HEK293 (cell line): ENCODE data around the gene ATP1A3.

Source experiments
- HOXD13 ChIP-seq: sonication (generic); formaldehyde crosslinking; IDR thresholded peaks from 2 replicates; pipeline ENCODE4 v1.8.0; 2022; ENCODE audit warnings: missing genetic modification reagents, borderline replicate concordance
- KLF1 ChIP-seq: fragments of 450-650 bp; formaldehyde crosslinking; IDR thresholded peaks from 2 replicates; pipeline ENCODE4 v1.5.1; 2016; ENCODE audit warnings: missing biosample characterization, missing genetic modification characterization
- KLF9 ChIP-seq: fragments of 450-650 bp; formaldehyde crosslinking; IDR thresholded peaks from 2 replicates; pipeline ENCODE4 v1.5.1; 2016; ENCODE audit warnings: missing biosample characterization, missing genetic modification characterization, low read depth
- SCRT1 ChIP-seq: fragments of 450-650 bp; formaldehyde crosslinking; IDR thresholded peaks from 2 replicates; pipeline ENCODE4 v1.5.1; 2016; ENCODE audit warnings: missing biosample characterization, missing genetic modification characterization, borderline replicate concordance
- ZBTB7A ChIP-seq: fragments of 450-650 bp; formaldehyde crosslinking; IDR thresholded peaks from 2 replicates; pipeline ENCODE4 v1.5.1; 2016; ENCODE audit warnings: low read depth, missing biosample characterization, missing genetic modification characterization
- ZBTB8A ChIP-seq: fragments of 450-650 bp; formaldehyde crosslinking; IDR thresholded peaks from 2 replicates; pipeline ENCODE4 v1.5.1; 2016; ENCODE audit warnings: missing biosample characterization, missing genetic modification characterization
- ZFP3 ChIP-seq: fragments of 450-650 bp; formaldehyde crosslinking; IDR thresholded peaks from 2 replicates; pipeline ENCODE4 v1.5.1; 2016; ENCODE audit warnings: low read depth, missing biosample characterization, missing genetic modification characterization
- ZFP69B ChIP-seq: fragments of 450-650 bp; formaldehyde crosslinking; IDR thresholded peaks from 2 replicates; pipeline ENCODE4 v1.5.1; 2016; ENCODE audit warnings: missing biosample characterization, missing genetic modification characterization
- ZNF274 ChIP-seq, 2 experiments: fragments of 200-500 bp in 1 of 2; fragments of 450-650 bp in 1 of 2; sonication (Bioruptor generic) in 1 of 2; formaldehyde crosslinking in 1 of 2; IDR thresholded peaks; 2 replicates each; pipeline versions ENCODE4 v1.5.1 to v1.6.1; 2014 to 2016; ENCODE audit warnings: borderline replicate concordance in 1 of 2, inconsistent platforms in 1 of 2, low read length in 1 of 2, missing biosample characterization in 1 of 2, missing genetic modification characterization in 1 of 2
- ZNF366 ChIP-seq: fragments of 450-650 bp; formaldehyde crosslinking; conservative IDR thresholded peaks from 2 replicates; pipeline ENCODE4 v1.5.1; 2016; ENCODE audit warnings: missing biosample characterization, missing genetic modification characterization
- ZNF514 ChIP-seq: fragments of 450-650 bp; formaldehyde crosslinking; IDR thresholded peaks from 2 replicates; pipeline ENCODE4 v1.5.1; 2016; ENCODE audit warnings: missing biosample characterization, missing genetic modification characterization
- ZNF529 ChIP-seq: fragments of 450-650 bp; formaldehyde crosslinking; IDR thresholded peaks from 2 replicates; pipeline ENCODE4 v1.5.1; 2017; ENCODE audit warnings: missing genetic modification characterization, missing biosample characterization; ENCODE audit not compliant: insufficient replicate concordance
- ZNF544 ChIP-seq: fragments of 450-650 bp; formaldehyde crosslinking; IDR thresholded peaks from 2 replicates; pipeline ENCODE4 v1.5.0; 2017; ENCODE audit warnings: missing biosample characterization, missing genetic modification characterization
- ZNF600 ChIP-seq: fragments of 450-650 bp; formaldehyde crosslinking; IDR thresholded peaks from 2 replicates; pipeline ENCODE4 v1.5.1; 2016; ENCODE audit warnings: missing biosample characterization, missing genetic modification characterization
- ZNF621 ChIP-seq: fragments of 450-650 bp; formaldehyde crosslinking; IDR thresholded peaks from 2 replicates; pipeline ENCODE4 v1.5.1; 2017; ENCODE audit warnings: missing biosample characterization, missing genetic modification characterization
- ZNF623 ChIP-seq: fragments of 450-650 bp; formaldehyde crosslinking; IDR thresholded peaks from 2 replicates; pipeline ENCODE4 v1.5.1; 2016; ENCODE audit warnings: missing biosample characterization, missing genetic modification characterization
- ZNF692 ChIP-seq: fragments of 450-650 bp; formaldehyde crosslinking; IDR thresholded peaks from 2 replicates; pipeline ENCODE4 v1.5.1; 2016; ENCODE audit warnings: missing biosample characterization, missing genetic modification characterization
- ZNF777 ChIP-seq: fragments of 450-650 bp; formaldehyde crosslinking; IDR thresholded peaks from 2 replicates; pipeline ENCODE4 v1.5.1; 2017; ENCODE audit warnings: missing biosample characterization, missing genetic modification characterization, borderline replicate concordance
- ZNF837 ChIP-seq: fragments of 450-650 bp; formaldehyde crosslinking; IDR thresholded peaks from 2 replicates; pipeline ENCODE4 v1.5.1; 2016; ENCODE audit warnings: missing biosample characterization, missing genetic modification characterization
- ZSCAN23 ChIP-seq: fragments of 450-650 bp; formaldehyde crosslinking; IDR thresholded peaks from 2 replicates; pipeline ENCODE4 v1.5.1; 2016; ENCODE audit warnings: missing biosample characterization, missing genetic modification characterization
- TF ChIP-seq, protein P1 (sequence below): fragments of 450-650 bp; formaldehyde crosslinking; IDR thresholded peaks from 2 replicates; pipeline ENCODE4 v1.5.1; 2016; ENCODE audit warnings: missing biosample characterization, missing genetic modification characterization
- TF ChIP-seq, protein P2 (sequence below): fragments of 450-650 bp; formaldehyde crosslinking; IDR thresholded peaks from 2 replicates; pipeline ENCODE4 v1.5.1; 2016; ENCODE audit warnings: missing biosample characterization, missing genetic modification characterization
- TF ChIP-seq, protein P3 (sequence below): fragments of 450-650 bp; formaldehyde crosslinking; IDR thresholded peaks from 2 replicates; pipeline ENCODE4 v1.5.1; 2017; ENCODE audit warnings: missing biosample characterization, missing genetic modification characterization
- TF ChIP-seq, protein P4 (sequence below): fragments of 450-650 bp; formaldehyde crosslinking; IDR thresholded peaks from 2 replicates; pipeline ENCODE4 v1.5.1; 2017; ENCODE audit warnings: missing biosample characterization, missing genetic modification characterization
- TF ChIP-seq, protein P5 (sequence below): fragments of 450-650 bp; formaldehyde crosslinking; IDR thresholded peaks from 2 replicates; pipeline ENCODE4 v1.5.1; 2016; ENCODE audit warnings: missing biosample characterization, missing genetic modification characterization

ATP1A3 gene

DNA sequence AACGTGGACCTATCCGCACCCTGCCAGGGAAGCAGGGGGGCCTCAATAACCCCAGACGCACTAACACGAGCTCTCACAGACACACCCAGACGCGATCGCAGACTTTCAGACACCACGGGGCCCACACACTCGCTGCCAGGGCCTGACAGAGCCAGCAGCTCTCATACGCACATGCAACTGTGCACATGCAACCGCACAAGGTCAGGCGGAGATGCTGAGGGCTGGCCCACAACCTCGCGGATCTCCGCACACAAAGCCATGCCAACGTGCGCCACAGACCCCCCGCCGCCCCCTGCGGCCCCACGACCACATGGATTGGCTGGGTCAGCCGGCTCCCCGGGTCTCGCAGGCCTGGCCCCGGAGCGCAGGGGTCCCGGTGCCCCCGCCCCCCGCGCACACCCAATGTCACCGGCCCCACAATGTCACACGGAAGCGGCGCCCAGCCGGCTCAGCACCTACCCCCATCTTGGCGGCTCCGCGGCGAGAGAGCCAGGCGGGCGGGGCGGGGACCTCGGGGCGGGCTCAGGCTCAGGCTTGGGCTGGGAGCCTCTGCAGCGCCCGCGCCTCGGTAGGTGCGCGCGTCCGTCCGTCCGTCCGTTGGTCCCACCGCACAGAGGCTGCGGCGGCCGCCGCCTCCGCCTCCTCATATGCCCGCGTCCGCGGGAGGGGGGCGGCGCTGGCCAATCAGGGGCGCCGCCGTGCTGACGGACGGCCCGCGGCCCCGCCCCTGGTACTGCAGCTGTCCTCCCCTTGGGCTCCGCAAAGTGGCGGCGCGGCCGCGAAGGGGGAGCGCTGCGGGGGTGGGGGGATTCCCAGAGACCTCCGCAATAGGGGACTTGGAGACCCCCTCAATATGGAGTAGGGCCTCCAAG, at the start of gene ATP1A3 (continued):
- TF ChIP-seq, protein P1, sequence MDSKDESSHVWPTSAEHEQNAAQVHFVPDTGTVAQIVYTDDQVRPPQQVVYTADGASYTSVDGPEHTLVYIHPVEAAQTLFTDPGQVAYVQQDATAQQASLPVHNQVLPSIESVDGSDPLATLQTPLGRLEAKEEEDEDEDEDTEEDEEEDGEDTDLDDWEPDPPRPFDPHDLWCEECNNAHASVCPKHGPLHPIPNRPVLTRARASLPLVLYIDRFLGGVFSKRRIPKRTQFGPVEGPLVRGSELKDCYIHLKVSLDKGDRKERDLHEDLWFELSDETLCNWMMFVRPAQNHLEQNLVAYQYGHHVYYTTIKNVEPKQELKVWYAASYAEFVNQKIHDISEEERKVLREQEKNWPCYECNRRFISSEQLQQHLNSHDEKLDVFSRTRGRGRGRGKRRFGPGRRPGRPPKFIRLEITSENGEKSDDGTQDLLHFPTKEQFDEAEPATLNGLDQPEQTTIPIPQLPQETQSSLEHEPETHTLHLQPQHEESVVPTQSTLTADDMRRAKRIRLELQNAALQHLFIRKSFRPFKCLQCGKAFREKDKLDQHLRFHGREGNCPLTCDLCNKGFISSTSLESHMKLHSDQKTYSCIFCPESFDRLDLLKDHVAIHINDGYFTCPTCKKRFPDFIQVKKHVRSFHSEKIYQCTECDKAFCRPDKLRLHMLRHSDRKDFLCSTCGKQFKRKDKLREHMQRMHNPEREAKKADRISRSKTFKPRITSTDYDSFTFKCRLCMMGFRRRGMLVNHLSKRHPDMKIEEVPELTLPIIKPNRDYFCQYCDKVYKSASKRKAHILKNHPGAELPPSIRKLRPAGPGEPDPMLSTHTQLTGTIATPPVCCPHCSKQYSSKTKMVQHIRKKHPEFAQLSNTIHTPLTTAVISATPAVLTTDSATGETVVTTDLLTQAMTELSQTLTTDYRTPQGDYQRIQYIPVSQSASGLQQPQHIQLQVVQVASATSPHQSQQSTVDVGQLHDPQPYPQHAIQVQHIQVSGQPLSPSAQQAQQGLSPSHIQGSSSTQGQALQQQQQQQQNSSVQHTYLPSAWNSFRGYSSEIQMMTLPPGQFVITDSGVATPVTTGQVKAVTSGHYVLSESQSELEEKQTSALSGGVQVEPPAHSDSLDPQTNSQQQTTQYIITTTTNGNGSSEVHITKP (tag by site-specific recombination) = 0 out of 2 replicates have a peak, but pooled peaks have one; percentile 22
- TF ChIP-seq, protein P2, sequence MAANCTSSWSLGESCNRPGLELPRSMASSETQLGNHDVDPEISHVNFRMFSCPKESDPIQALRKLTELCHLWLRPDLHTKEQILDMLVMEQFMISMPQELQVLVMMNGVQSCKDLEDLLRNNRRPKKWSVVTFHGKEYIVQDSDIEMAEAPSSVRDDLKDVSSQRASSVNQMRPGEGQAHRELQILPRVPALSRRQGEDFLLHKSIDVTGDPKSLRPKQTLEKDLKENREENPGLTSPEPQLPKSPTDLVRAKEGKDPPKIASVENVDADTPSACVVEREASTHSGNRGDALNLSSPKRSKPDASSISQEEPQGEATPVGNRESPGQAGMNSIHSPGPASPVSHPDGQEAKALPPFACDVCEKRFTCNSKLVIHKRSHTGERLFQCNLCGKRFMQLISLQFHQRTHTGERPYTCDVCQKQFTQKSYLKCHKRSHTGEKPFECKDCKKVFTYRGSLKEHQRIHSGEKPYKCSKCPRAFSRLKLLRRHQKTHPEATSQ (tag by site-specific recombination) = no peak
- TF ChIP-seq KLF9 = peak; percentile 43; the same call in 1 of the 2 replicates
- 0 out of 2 replicates have a peak, but pooled peaks have one; percentile 25 for TF ChIP-seq ZBTB7A (tag by site-specific recombination)
- TF ChIP-seq KLF1 = 0 out of 2 replicates have a peak, but pooled peaks have one; percentile 5
- TF ChIP-seq ZNF777 = peak; percentile 57; the same call in 1 of the 2 replicates
- no peak for TF ChIP-seq HOXD13 (CRISPR knock-in tag)
- TF ChIP-seq, protein P3, sequence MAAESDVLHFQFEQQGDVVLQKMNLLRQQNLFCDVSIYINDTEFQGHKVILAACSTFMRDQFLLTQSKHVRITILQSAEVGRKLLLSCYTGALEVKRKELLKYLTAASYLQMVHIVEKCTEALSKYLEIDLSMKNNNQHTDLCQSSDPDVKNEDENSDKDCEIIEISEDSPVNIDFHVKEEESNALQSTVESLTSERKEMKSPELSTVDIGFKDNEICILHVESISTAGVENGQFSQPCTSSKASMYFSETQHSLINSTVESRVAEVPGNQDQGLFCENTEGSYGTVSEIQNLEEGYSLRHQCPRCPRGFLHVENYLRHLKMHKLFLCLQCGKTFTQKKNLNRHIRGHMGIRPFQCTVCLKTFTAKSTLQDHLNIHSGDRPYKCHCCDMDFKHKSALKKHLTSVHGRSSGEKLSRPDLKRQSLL (tag by site-specific recombination) = 0 out of 2 replicates have a peak, but pooled peaks have one; percentile 28
- TF ChIP-seq ZNF366 (tag by site-specific recombination) = no peak
- TF ChIP-seq ZNF600 (tag by site-specific recombination) = peak; percentile 79
- TF ChIP-seq ZNF621 (tag by site-specific recombination) = no peak
- no peak for TF ChIP-seq ZNF529
- TF ChIP-seq ZFP3 (tag by site-specific recombination) = no peak
- TF ChIP-seq ZSCAN23 (tag by site-specific recombination) = no peak
- TF ChIP-seq ZNF623 = no peak
- TF ChIP-seq, protein P4, sequence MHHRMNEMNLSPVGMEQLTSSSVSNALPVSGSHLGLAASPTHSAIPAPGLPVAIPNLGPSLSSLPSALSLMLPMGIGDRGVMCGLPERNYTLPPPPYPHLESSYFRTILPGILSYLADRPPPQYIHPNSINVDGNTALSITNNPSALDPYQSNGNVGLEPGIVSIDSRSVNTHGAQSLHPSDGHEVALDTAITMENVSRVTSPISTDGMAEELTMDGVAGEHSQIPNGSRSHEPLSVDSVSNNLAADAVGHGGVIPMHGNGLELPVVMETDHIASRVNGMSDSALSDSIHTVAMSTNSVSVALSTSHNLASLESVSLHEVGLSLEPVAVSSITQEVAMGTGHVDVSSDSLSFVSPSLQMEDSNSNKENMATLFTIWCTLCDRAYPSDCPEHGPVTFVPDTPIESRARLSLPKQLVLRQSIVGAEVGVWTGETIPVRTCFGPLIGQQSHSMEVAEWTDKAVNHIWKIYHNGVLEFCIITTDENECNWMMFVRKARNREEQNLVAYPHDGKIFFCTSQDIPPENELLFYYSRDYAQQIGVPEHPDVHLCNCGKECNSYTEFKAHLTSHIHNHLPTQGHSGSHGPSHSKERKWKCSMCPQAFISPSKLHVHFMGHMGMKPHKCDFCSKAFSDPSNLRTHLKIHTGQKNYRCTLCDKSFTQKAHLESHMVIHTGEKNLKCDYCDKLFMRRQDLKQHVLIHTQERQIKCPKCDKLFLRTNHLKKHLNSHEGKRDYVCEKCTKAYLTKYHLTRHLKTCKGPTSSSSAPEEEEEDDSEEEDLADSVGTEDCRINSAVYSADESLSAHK (tag by site-specific recombination) = 0 out of 2 replicates have a peak, but pooled peaks have one; percentile 8
- TF ChIP-seq ZNF544 (tag by site-specific recombination) = no peak
- no peak for TF ChIP-seq ZNF837
- TF ChIP-seq SCRT1 (tag by site-specific recombination) = no peak
- TF ChIP-seq ZFP69B = peak; percentile 97
- TF ChIP-seq ZNF514 (tag by site-specific recombination) = no peak
- TF ChIP-seq ZBTB8A (tag by site-specific recombination) = peak; percentile 44; the same call in 1 of the 2 replicates
- peak; percentile 98 for TF ChIP-seq ZNF692 (tag by site-specific recombination)
- TF ChIP-seq, protein P5, sequence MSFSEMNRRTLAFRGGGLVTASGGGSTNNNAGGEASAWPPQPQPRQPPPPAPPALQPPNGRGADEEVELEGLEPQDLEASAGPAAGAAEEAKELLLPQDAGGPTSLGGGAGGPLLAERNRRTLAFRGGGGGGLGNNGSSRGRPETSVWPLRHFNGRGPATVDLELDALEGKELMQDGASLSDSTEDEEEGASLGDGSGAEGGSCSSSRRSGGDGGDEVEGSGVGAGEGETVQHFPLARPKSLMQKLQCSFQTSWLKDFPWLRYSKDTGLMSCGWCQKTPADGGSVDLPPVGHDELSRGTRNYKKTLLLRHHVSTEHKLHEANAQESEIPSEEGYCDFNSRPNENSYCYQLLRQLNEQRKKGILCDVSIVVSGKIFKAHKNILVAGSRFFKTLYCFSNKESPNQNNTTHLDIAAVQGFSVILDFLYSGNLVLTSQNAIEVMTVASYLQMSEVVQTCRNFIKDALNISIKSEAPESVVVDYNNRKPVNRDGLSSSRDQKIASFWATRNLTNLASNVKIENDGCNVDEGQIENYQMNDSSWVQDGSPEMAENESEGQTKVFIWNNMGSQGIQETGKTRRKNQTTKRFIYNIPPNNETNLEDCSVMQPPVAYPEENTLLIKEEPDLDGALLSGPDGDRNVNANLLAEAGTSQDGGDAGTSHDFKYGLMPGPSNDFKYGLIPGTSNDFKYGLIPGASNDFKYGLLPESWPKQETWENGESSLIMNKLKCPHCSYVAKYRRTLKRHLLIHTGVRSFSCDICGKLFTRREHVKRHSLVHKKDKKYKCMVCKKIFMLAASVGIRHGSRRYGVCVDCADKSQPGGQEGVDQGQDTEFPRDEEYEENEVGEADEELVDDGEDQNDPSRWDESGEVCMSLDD = peak; percentile 62
- no peak for TF ChIP-seq ZNF274 (IDR thresholded peaks at IDR 0.05; ENCODE audit: low read length)
- no peak for TF ChIP-seq ZNF274 (tag by site-specific recombination; IDR thresholded peaks at IDR 0.05; ENCODE audit: borderline replicate concordance)
